H1 (cell line): Measurements from ENCODE around the gene SLC22A9. TPM values are rescaled to one million over a fixed set of nuclear protein-coding genes. Genes with fewer than 3 reads are reported as not detected.

Source experiments
- EP300 ChIP-seq, 2 experiments: IDR thresholded peaks; 1 replicate in 1 of 2; 2 replicates in 1 of 2; pipeline ENCODE4 v1.6.1; 2011 to 2012; ENCODE audit warnings: low read depth in 2 of 2, low read length in 2 of 2, mild to moderate bottlenecking in 2 of 2, borderline replicate concordance in 1 of 2, inconsistent platforms in 1 of 2, moderate library complexity in 1 of 2
- KDM1A ChIP-seq: fragments of 200-600, 300-600 bp; sonication (generic); IDR thresholded peaks from 2 replicates; pipeline ENCODE4 v1.7.1; 2016; ENCODE audit warnings: mild to moderate bottlenecking, low read length, borderline replicate concordance
- TAF7 ChIP-seq: optimal IDR thresholded peaks from 2 replicates; pipeline ENCODE3; 2011; ENCODE audit warnings: low read depth, mild to moderate bottlenecking, inconsistent platforms, low read length, moderate library complexity, borderline replicate concordance
- polyA plus RNA-seq, 7 experiments: library from polyadenylated mRNA; depleted of rRNA in 3 of 7; stranded (reverse) in 5 of 7; unstranded in 2 of 7; fragments of >200 nt in 5 of 7; fragments of 200-250 nt in 2 of 7; gene quantifications; 1 replicate in 5 of 7; 2 replicates in 1 of 7; 4 replicates in 1 of 7; pipeline versions ENCODE4 v1.2.1 to v1.2.3, GENCODE V29; 2011 to 2013; ENCODE audit warnings: missing spikeins in 2 of 7, mixed read lengths in 2 of 7
- total RNA-seq: library from RNA; stranded (reverse); fragmentation: NEBNext Ultra II Directional; extraction: Animal tissue kit (Norgen Biotek cat#: 25700); gene quantifications from 2 replicates; pipeline ENCODE4 v1.2.1, GENCODE V29; 2021
- TF ChIP-seq, protein P1 (sequence below): IDR thresholded peaks from 2 replicates; pipeline ENCODE4 v1.6.1; 2011; ENCODE audit warnings: low read depth, mild to moderate bottlenecking, low read length; ENCODE audit not compliant: insufficient read depth

The SLC22A9 gene
- total and polyA plus RNA-seq, 2 of the 8 experiments (the other 6 are each of a cell fraction or from before 2014, with no cell fraction given), result not detected

DNA sequence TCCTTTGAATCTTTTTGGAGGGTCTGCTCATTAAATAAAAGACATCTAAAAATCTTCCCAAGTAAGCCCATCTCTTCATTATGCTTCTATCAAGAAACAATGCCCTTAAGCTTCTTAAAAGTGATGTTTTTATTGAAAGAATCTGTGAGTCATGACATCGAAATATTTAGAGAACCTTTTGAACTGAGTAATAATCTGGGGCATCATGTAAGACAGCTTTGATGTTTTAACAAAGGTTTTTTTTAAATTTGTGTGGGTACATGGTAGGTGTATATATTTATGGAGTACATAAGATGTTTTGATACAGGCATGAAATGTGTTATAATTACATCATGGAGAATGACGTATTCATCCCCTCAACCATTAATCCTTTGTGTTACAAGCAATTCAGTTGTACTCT is 74.6 kb downstream of the SLC22A9 start (continued):
- TF ChIP-seq KDM1A (no peak), TAF7 (no peak), EP300 (IDR thresholded peaks at IDR 0.05; ENCODE audit: borderline replicate concordance in 1 of 2, low read depth in 2 of 2, low read length in 2 of 2) (no peak)
- TF ChIP-seq, protein P1, sequence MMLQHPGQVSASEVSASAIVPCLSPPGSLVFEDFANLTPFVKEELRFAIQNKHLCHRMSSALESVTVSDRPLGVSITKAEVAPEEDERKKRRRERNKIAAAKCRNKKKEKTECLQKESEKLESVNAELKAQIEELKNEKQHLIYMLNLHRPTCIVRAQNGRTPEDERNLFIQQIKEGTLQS, result no peak
